NCI-H2081 (cell line): Measurements from ENCODE around the gene MFN2.
A peak's percentile ranks its signal among the peaks of the same experiment; 100 is the strongest.
"Not testable (repeated sequence)": the region's sequence is repeated elsewhere in the genome, so short reads cannot be mapped to it uniquely, and the experiment has no call there.

Experiments used
- DNase-seq, 2 experiments: peaks; one replicate each; lab custom pipeline; 2025; lab: John Stamatoyannopoulos, UW

MFN2 gene

DNA sequence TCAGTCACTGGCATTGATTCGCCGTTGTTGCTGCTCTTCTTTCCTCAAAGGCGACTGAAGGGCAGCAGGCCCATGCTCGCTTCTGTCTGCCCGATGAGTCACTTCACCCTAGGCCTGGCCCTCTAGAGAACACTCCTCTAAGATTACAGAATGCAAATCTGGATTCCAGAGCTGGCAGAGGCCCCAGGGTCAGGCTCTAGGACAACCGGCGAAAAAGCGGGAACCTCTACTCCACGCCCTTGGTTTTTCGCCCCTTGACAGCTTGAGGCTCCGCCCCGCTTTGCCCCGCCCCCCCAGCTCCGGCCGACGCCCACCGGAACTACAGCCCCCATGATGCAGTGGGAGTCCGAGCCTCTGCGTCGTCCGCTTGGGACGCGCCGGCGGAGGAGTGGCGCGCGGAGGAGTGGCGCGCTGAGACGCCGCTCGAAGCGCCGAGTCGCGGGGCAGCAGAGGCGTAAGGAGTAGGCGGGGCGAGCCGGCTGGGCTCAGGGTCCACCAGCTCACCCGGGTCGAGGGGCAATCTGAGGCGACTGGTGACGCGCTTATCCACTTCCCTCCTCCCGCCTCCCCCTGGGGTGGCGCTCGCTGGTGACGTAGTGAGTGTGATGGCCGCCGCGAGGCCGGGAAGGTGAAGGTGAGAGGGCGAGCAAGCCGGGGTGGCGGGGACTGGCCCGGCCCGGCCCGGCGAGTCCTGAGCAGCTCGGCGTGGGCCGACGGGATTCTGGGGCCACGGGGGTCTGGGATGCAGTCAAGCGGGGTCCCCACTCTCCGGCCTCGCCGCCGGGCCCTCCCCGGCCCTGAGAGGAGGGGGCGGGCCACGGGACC is at the start of gene MFN2:
Gene MFN2, plus strand, starts transcription at position 594 of the 825 bp plus-strand sequence. CDS start 8,725 bp downstream, outside the sequence.
- peak; percentile 90 to 94 for DNase-seq

DNA sequence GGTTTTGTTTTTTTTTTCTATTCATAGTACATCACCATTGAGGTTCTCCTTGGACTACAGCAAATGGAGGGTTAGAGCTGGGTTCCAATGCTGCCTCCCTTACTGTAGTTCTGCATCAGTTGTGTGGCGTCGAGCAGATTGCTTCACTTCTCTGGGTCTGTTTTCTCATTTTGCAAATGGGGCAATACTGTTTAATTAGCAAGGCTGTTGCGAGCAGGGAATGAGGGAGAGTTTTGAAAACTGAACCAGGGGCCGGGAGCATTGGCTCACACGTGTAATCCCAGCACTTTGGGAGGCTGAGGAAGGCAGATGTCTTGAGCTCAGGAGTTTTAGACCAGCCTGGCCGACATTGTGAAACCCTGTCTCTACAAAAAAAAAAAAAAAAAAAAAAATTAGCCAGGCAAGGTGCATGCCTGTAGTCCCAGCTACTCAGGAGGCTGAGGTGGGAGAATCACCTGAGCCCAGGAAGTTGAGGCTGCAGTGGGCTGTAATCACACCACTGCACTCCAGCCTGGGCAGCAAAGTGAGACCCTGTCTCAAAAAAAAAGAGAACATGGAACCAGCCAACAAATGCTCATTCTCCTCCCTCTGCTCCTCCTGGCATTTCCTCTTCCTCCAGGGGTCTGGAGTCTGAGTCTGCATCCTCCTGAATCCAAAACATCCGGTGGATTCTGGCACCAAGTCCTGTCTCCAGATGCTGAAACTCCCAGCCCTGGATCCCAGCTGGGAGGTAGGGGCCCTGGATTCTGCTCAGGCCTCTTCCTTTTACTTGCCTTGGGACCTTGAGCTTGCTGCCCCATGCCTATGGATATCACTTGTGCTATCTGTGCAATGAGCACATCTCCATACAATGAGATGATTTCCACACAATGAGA is 49.4 kb upstream of the MFN2 start:
- DNase-seq, result no peak

DNA sequence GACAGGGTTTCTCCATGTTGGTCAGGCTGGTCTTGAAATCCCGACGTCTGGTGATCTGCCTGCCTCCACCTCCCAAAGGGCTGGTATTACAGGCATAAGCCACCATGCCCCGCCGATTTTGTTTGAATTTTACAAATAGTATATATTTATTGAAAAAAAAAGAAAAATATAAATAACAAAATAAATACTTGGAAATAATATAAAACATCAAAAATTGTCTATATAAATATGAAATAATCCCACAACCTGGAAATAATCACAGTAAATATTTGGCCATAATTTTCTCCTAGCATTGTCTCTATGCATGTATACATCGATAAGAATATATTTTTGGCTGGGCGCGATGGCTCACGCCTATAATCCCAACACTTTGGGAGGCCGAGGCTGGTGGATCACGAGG is 48.4 kb upstream of the MFN2 start:
- no peak for DNase-seq

DNA sequence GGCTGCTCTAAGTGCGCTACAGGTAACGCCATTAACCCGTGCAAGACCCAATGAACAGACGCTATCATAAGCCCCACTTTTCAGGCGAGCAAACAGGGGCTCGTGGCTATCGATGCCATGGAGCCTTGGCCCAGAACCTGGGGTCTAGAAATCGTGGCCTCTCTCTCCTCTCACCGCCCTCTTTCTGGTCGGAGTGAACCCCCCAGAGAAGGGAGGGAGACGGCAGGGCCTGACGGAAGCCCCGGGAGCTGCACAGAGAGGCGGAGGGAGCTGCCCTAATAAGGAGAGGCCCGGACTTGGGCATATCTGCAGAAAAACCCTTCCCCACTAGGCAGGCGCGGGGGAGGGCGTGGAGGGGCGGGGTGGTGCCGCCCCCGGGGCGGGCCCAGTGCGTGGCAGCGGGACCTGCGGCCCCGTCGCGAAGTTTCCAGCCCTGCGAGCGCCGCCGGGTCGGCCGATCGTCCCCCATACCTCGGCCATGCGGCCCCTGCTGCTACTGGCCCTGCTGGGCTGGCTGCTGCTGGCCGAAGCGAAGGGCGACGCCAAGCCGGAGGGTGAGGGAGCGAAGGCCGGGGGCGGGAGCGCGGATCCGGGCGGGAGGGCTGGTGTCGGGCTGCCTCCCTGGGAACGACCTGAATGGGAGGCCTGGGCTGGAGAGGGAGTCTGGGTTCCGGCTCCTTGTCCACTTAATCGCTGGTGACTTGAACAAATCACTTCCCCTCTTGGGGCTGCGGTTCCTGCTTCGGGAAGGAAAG is 45.8 kb upstream of the MFN2 start, which contains the start of gene PLOD1:
Gene PLOD1, plus strand, starts transcription at position 416 of the 755 bp plus-strand sequence. Its CDS starts 63 bp downstream, at position 479.
- DNase-seq, result peak; percentile 56 to 57

GRCh38 chr1:11935057-11935412 is 45.2 kb upstream of the MFN2 start:
- DNase-seq, result no peak

GRCh38 chr1:11935733-11936132 is 44.5 kb upstream of the MFN2 start:
- not testable (repeated sequence) for DNase-seq

DNA sequence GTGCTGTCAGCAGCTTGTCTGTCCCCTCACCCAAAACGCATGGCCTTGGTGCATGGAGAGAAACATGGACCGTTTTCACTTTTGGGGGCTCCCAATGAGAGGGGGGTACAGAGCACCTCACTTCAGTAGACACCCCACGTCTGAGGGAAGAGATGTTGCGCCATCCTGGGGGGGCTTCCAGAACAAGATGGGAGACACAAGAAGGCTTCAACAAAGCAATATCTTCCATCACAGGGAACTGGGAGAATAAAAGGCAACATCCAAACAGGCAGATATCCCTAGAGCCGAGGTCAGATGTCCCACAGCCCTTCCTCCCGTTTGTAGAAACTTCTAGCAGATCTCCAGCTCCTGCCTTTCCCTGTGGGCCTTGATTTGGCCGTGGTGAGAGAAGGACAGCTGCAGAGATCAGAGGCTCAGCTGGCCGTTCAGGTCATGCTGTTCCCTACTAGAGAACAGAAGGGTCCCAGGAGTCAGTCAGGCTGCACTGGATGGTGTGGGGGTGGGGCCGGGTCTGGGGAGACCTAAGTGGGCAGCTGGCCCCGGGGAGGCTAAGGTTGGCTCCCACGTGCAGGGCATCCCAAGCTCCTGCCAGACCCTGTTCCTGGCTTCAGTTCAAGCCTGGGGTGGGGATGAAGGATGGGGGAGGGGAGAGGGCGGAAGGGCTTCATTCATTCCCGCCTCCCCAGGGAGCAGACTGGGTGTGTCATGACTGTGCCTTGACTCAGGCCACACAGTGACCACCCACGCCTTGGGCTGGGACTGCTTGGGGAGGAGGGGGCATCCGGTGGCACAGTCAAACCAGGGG is 41.3 kb upstream of the MFN2 start:
- no peak for DNase-seq

DNA sequence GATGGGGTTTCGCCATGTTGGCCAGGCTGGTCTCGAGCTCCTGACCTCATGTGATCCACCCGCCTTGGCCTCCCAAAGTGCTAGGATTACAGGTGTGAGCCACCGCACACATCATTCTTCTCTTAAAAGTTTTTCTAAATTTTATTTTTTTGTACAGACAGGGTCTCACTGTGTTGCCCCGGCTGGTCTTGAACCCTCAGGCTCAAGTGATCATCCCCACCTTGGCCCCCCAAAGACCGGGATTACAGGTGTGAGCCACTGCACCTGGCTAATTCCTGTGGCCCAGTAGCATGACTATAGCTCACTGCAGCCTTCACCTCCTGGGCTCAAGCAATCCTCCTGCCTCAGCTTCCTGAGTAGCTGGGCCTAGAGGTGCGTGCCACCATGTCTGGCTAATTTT is 40.5 kb upstream of the MFN2 start:
- not testable (repeated sequence) for DNase-seq

GRCh38 chr1:11940260-11940921 is 39.9 kb upstream of the MFN2 start:
- DNase-seq, result no peak

- DNase-seq, result no peak
These were observed 38.0 kb upstream of the MFN2 start for GRCh38 chr1:11942280-11942679.

DNA sequence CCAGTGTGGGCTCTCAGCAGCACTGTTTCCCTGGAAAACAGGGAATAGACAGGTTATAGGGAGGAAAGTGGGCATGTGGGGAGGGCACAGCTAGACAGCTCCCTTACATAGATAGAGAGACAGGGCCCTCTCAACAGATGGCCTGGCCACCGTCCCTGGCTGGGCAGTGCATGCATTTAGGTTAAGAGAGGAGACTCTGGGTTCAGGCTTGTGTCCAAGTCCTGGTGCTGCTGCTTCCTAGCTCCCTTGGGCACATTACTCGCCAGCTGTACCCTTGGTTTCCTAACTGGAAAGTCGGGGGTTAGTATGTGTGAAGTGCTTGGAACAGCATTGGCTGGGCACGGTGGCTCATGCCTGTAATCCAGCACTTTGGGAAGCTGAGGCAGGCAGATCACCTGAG is 36.6 kb upstream of the MFN2 start:
- DNase-seq, result no peak

GRCh38 chr1:11944358-11944931 is 35.8 kb upstream of the MFN2 start:
- DNase-seq, result peak; percentile 72 to 88

DNA sequence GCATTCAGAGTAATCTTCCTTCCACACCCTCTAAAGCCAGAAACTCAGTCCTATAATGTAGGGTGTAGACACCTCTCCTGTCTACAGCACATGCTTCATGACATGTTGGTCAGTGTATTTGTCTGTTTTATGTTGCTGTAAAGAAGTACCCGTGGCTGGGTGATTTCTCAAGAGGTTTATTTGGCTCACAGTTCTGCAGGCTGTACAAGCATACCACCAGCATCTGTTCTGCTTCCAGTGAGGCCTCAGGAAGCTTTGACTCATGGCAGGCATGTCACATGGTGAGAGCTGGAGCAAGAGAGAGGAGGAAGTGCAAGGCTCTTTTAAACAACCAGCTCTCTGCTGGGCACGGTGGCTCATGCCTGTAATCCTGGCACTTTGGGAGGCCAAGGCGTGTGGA is 33.6 kb upstream of the MFN2 start:
- no peak for DNase-seq

GRCh38 chr1:11948822-11949458 is 31.3 kb upstream of the MFN2 start:
- DNase-seq, result no peak

DNA sequence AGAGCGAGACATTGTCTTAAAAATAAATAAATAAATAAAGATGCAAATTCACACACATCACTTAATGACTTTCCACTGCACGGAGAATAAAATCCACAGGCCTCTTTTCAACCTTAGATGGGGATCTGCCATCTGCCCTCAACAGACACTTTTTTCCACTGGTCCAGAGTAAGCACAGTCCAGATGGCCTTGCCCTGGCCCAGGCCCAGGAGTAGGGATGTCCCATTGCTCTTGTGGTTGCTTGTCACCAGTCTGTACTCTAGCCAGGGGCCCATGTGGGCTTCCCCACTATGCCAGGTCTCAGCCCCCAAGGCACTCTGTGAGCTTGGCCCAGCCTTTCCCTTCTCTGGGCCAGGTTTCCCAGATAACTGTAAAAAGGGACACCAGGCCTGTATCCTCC is 28.3 kb upstream of the MFN2 start:
- no peak for DNase-seq

- DNase-seq, result no peak
These were observed 27.7 kb upstream of the MFN2 start for GRCh38 chr1:11952455-11953109.

GRCh38 chr1:11955221-11955620 is 25.0 kb upstream of the MFN2 start:
- DNase-seq, result no peak

GRCh38 chr1:11957398-11957797 is 22.8 kb upstream of the MFN2 start:
- no peak for DNase-seq

- DNase-seq, result no peak
These were observed 22.3 kb upstream of the MFN2 start for GRCh38 chr1:11957897-11958296.
